NCI-H2107 (cell line): ENCODE data around the gene SYNE1.
"Not testable (repeated sequence)": the region's sequence is repeated elsewhere in the genome, so short reads cannot be mapped to it uniquely, and the experiment has no call there.

ENCODE experiments used
- DNase-seq: peaks from one replicate; lab custom pipeline; 2025; lab: John Stamatoyannopoulos, UW

SYNE1 gene

GRCh38 chr6:152094992-152095592, 542.1 kb downstream of the SYNE1 start:
- no peak for DNase-seq

- no peak for DNase-seq
Measured at GRCh38 chr6:152094276-152094675, 542.9 kb downstream of the SYNE1 start.

GRCh38 chr6:152093711-152094110, 543.5 kb downstream of the SYNE1 start:
- no peak for DNase-seq

- DNase-seq: no peak
Measured at GRCh38 chr6:152091851-152092341, 545.3 kb downstream of the SYNE1 start.

GRCh38 chr6:152091201-152091600, 546.0 kb downstream of the SYNE1 start:
- DNase-seq: no peak

- DNase-seq: no peak
Measured at GRCh38 chr6:152089992-152090391, 547.2 kb downstream of the SYNE1 start.

- no peak for DNase-seq
Measured at GRCh38 chr6:152087701-152088100, 549.5 kb downstream of the SYNE1 start.

- no peak for DNase-seq
Measured at GRCh38 chr6:152087096-152087495, 550.1 kb downstream of the SYNE1 start.

GRCh38 chr6:152086223-152086873, 550.8 kb downstream of the SYNE1 start:
- no peak for DNase-seq

GRCh38 chr6:152085451-152085921, 551.7 kb downstream of the SYNE1 start:
- DNase-seq: no peak

- no peak for DNase-seq
Measured at GRCh38 chr6:152078804-152079203, 558.4 kb downstream of the SYNE1 start.

GRCh38 chr6:152078001-152078400, 559.2 kb downstream of the SYNE1 start:
- DNase-seq: no peak

- not testable (repeated sequence) for DNase-seq
Measured at GRCh38 chr6:152076242-152076641, 560.9 kb downstream of the SYNE1 start.

- DNase-seq: no peak
Measured at GRCh38 chr6:152071843-152072242, 565.3 kb downstream of the SYNE1 start.
